ENCODE measurements around the gene ATG9A.

Gene ATG9A

GRCh38 chr2:219221957-219222518 is 7.4 kb downstream of the ATG9A start:
- DNase-seq, result no peak

DNA sequence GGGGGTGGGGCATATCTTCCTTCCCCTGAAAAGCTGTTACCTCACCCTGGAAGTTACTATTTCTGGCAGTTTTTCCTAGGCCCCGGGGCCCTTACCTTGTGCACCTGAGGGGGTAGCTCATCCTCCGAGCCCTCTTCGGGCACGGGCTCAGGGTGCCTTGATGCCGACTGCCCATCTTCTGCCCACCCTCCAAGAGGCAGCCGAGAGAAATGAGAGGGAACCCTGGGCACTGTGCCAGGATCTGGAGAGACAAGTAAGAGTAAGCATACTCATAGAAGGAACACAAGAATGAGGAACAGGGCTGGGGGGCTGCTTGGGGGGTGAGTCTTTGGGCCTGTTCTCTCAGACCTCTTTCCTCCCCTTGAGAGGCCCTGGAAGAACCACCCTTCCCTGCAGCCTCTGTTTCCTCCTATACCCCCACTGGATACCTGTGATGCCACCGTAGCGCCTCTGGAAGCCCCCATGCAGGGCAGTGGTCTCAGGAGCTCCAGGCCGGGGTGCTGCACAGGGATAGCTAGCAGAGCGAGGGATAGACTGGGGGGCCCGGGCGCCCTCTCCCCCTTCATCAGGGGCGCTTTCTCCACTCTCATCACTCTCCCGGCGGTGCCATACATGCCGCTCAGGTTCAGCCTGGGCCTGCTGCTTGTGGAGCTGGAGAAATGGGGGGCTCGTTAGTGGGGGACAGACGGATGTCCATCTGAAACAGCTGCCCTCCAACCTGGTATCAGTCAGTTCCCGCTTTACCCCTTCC is 8.6 kb downstream of the ATG9A start:
- no peak for DNase-seq

DNA sequence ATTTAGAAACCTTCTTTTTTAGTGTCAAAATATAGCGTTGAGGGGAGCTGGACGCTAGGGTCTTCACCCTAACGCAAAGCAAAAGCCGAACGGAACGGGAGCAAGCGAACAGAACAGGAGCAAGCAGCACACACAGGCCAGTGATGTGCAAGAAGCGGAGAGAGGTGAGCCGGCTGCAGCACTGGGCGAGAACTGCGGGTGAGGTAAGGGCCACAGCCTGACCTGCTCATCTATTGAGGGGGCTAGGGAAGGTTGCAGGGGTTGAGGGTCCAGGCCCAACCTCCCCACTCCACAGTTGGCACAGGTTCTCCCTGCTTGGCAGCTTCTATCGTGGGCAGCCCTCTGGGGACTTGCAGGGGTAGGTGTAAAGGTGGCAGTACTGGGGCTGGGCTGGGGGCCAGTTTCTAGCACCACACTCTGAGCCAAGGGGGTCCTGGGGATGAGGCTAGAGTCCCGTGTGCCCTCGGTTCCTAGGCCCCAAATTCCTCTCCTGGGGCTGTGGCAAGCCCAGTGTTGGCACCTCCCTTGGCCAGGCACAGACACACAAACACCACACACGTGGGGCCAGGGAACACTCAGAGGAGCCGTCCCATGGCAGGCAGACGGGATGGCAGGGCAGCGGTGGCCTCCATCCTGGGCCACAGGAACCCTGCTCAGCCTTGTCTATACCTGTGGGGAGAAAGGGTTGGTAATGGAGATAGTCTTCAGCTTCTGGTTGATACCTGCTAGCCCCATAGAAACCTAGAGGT is 9.5 kb downstream of the ATG9A start:
- no peak for DNase-seq

- DNase-seq, result peak; percentile 71 to 93 (median 79)
Measured at GRCh38 chr2:219218732-219219701, 10.4 kb downstream of the ATG9A start, which contains the start of gene ABCB6. Gene ABCB6, minus strand, starts transcription at chr2:219218958. Its CDS starts 285 bp downstream, at chr2:219218673.

GRCh38 chr2:219218217-219218731 is 11.2 kb downstream of the ATG9A start:
- peak in 2 of 5 experiments; percentile 17 to 24 for DNase-seq

GRCh38 chr2:219216535-219216915 is 12.9 kb downstream of the ATG9A start:
- no peak for DNase-seq

- DNase-seq, result no peak
Measured at GRCh38 chr2:219215871-219216534, 13.4 kb downstream of the ATG9A start.

DNA sequence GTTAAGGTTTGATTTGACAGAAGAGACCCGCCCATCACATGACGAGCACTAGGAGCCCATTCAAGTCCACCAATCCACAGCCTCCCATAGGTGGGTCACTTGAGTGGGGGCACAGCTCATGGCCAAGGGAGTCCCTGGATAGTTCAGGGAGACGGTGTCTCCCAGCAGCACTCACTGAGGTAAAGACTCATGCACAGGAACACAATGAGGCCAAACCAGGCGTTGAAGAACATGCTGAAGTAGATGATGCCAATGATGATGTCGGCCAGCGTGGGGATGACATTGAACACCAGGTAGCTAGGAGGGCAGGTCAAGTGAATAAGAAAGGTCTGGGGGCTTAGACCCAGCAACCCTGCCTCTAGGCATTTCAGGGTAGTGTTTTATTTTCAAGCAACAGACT is 14.7 kb downstream of the ATG9A start:
- no peak for DNase-seq

DNA sequence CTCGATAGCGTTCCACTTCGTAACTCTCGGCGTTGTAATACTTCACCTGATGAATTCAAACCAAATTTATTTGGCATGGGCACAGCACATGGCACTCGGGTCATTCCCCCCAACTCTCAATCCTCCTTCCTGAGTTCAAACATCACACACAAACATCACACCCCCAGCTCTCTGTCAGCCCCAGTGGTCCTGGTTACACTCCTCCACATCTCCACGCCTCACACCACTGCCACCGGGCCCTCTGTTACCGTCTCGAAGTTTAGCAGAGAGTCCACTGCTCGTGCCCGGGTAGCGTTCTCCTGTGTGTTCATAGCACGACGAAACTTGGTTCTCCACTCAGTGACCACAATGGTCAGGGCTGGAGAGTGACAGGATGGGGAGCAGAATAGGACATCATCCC is 15.3 kb downstream of the ATG9A start:
- DNase-seq, result no peak

- no peak for DNase-seq
Measured at GRCh38 chr2:219213486-219214071, 15.9 kb downstream of the ATG9A start.

- DNase-seq, result no peak
Measured at GRCh38 chr2:219213026-219213415, 16.4 kb downstream of the ATG9A start.

- no peak for DNase-seq
Measured at GRCh38 chr2:219210886-219211362, 18.5 kb downstream of the ATG9A start.

DNA sequence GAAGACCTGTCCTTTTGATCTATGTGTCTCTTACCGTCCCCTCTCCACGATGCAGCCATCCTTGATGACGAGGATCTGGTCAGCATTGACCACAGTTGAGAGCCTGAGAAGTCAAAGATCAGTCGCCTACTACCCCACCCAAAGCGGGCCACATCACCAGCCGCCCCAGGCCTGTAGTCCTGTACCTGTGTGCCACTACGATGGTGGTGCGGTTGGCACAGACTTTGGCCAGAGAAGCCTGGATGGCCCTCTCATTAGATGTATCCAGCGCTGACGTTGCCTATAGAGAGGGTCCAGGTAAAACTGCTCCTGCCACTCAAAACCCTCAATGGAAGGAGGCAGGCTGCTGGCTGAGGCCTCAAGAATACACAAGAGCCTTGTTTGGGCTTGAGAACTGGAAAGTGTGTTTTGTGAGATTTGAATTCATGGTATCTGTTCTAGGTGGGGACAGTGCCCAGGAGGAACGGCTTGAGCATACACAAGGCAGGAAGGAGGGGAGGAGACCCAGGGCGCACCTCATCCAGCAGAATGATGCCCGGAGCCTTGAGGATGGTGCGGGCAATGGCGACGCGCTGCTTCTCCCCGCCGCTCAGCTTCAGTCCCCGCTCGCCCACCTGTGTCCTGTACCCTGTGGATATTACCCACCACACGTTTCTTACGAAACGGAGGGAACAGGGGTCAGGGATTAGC is 19.1 kb downstream of the ATG9A start:
- no peak for DNase-seq

DNA sequence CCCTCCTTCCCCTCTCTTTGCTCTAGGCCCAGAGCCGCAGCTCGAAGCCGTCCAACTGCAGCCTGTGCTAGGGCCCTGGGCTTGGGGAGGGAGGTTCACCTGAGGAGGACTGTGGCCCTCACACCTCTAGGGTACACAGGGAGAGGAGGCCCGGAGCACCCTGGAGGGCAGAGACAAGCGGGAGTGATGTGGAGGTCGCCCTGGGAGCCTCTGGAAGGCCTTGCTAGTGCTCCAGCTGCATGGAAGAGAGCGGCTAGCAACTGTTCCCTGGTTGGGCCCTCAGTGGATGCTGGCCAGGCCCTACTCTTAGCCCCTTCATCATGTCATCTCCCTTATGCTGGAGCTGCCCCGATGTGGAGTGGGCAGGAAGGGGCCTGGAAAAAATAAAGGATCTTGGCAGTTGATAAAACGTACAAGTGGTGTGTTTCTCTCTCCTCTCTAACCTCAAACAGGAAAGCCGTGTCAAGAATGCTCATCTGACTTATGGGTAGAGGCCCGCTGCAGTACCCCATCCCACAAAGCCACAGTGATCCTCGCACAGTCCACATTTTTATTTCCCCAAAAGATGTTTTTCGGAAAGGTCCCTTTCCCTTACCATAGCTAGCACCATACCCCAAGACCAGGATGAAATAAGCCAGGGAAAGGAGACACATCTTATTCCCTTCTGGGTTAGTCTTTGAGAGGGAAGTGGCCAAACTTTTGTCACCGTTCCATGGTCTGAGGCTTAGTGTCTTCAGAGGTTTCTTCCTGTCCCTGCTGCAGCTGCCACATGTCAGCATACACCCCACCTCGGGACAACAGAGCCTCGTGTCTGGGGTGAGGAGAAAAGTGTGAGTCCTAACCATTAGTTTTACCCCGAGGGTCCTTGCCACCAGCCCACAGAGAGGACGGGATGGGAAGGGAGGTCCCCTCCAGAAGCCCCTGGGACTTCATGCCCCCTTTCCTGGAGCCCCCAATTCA is 19.9 kb downstream of the ATG9A start:
- no peak for DNase-seq

- no peak for DNase-seq
Measured at GRCh38 chr2:219207884-219208740, 21.3 kb downstream of the ATG9A start.

DNA sequence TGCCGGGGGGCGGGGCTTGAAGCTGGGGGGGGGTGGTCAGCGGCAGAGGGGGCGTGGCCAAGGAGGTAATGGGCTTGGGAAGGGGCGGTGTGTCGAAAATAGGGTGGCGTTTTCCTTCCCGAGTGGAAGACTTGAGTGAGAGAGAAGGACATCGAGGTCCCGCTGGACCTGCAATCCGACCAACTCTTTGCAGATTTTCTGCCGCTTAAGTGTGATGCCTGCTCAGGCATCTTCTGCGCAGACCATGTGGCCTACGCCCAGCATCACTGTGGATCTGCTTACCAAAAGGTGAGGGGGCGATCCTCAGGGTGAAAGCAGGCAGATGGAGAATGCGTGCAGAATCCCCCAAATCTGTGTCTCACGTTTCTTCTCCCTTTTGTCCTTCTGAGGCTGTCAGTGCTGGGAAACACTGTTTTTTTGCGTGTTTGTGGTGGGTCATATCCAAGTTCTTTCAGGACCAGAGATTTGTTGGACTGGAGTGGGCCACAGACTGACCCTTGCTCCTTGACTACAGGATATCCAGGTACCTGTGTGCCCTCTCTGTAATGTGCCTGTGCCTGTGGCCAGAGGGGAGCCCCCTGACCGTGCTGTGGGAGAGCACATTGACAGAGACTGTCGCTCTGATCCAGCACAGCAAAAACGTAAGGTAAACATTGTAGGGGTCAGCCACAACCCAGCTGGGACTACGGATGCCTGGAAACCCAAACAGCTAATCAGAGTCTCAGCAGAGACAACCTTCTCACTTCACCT is 22.1 kb downstream of the ATG9A start:
- no peak for DNase-seq

GRCh38 chr2:219206328-219207133 is 22.9 kb downstream of the ATG9A start, which contains the start of gene ZFAND2B:
Gene ZFAND2B, plus strand, starts transcription at chr2:219206782. Its CDS starts 206 bp downstream, at chr2:219206988.
- DNase-seq, result peak; percentile 90 to 96 (median 94)

All from T-helper 2 cell (primary cell).